Stimulated activated CD8-positive, alpha-beta memory T cell treated with anti-CD3 and anti-CD28 coated beads, Interleukin-15, amount 100 ng/mL, for 4 hours (primary cell): ENCODE measurements around the gene ATP6V0A1.
"Not testable (repeated sequence)": the region's sequence is repeated elsewhere in the genome, so short reads cannot be mapped to it uniquely, and the experiment has no call there.

Experiments used
- DNase-seq, 2 donors: peaks; one replicate each; pipeline ENCODE4 v3.0.0-alpha.2; 2020; ENCODE audit warnings: low read depth in 2 of 2

The ATP6V0A1 gene

DNA sequence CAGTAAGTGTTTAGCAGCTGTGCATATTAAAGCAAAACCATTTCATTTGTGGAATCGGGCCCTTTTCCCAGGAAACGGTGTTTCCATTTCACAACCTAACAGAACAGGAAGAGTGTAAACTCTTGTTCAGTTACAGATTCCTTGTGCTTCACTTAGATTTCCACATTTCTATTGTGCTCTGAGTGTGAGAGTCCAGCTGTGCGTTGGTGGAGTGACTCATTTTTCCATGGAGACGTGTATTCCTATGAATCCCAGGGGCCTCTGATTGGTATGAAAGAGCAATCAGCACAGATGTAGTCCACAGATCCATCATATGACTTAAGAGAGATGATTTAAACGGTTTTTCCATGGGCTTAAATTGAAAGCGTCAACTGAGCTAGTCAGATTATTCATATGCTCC is 22.3 kb upstream of the ATP6V0A1 start:
- no peak for DNase-seq

DNA sequence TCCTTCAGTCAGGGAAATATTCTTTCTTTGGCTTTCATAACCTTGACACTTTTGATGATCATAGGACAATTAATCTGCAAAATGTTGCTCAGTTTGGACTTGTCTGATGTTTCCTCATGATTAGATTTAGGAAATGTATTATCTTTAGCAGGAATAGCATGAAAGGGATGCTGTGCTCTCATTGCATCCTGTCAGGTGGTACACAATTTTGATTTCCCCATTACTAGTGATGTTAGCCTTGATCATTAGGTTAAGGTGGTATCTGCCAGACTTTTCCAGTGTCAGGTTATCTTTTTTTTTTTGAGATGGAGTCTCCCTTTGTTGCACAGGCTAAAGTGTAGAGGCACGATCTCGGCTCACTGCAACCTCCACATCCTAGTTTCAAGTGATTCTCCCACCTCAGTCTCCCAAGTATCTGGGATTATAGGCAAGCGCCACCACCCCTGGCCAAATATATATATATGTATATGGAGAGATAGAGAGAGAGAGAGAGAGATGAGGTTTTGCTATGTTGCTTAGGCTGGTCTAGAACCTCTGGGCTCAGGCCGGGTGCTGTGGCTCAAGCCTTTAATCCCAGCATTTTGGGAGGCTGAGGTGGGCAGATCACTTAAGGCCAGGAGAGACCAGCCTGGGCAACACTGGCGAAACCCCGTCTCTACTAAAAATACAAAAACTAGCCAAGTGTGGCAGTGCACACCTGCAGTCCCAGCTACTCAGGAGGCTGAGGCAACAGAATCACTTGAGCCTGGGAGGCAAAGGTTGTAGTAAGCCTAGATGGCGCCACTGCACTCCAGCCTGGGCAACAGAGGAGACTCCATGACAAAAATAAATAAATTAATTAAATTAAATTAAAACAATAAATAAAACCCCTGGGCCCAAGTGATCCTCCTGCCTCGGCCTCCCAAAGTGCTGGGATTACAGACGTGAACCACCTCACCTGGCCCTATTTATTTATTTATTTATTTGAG is 19.8 kb upstream of the ATP6V0A1 start:
- no peak for DNase-seq

DNA sequence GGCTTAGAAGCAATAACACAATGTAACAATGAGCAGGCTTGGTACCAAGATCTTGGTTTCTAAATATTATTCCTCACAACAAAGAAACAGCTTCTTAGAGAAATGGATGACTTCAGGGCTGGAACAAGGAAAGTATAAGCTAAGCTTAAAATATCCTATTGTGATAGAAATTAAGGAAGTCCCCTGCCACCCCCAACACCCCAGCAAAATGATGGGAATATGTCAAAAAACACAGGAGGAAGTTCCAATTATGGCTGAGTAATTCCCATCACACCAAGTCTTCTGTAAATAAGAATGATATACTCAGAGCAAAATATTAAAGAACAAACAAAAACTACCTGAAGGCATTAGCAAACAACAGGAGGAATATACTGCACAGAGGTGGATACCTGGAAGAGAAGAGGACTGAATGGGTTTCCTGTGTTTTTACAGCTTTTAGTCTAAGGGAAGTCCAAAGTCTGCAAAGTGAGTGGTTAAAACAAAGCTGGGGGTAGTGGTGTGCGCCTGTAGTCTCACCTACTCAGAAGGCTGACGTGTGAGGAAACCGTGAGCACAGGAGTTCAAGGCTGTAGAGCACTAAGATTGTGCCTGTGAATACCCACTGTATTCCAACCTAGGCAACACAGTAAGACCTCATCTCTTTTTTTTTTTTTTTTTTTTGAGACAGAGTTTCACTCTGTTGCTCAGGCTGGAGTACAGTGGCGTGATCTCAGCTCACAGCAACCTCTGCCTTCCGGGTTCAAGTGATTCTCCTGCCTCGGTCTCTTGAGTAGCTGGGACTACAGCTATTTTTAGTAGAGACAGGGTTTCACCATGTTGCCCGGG is 17.1 kb upstream of the ATP6V0A1 start:
- no peak for DNase-seq

DNA sequence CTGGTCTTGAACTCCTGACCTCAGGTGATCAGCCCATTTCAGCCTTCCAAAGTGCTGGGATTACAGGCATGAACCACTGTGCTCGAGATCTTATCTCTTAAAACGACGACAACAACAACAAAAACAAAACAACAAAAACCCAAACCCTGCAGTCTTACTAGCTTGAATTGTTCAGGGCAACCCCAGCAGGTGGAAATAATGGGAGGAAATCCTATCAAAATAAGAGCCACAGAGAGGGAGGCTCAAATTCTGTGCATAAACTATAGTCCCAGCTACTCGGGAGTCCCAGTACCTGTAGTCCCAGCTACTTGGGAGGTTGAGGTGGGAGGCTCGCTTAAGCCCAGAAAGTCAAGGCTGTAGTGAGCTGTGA is 16.5 kb upstream of the ATP6V0A1 start:
- DNase-seq, result no peak

DNA sequence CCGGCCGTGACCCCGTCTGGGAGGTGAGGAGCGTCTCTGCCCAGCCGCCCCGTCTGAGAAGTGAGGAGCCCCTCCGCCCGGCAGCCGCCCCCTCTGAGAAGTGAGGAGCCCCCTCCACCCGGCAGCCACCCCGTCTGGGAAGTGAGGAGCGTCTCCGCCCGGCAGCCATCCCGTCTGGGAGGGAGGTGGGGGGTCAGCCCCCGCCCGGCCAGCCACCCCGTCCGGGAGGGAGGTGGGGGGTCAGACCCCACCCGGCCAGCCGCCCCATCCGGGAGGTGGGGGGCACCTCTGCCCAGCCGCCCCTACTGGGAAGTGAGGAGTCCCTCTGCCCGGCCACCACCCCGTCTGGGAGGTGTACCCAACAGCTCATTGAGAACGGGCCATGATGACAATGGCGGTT is 9.5 kb upstream of the ATP6V0A1 start:
- not testable (repeated sequence) for DNase-seq

DNA sequence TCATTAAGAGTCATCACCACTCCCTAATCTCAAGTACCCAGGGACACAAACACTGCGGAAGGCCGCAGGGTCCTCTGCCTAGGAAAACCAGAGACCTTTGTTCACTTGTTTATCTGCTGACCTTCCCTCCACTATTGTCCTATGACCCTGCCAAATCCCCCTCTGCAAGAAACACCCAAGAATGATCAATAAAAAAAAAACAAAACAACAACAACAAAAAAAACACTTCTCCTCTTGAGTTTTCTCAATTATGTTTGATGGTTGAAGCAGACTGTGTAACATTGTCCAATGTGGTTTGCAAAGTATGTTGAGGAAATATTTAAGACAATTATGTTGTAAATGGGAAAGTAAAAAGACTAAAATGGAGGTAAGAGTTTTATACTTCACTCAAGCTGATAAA is 8.8 kb upstream of the ATP6V0A1 start:
- DNase-seq, result not testable (repeated sequence)

DNA sequence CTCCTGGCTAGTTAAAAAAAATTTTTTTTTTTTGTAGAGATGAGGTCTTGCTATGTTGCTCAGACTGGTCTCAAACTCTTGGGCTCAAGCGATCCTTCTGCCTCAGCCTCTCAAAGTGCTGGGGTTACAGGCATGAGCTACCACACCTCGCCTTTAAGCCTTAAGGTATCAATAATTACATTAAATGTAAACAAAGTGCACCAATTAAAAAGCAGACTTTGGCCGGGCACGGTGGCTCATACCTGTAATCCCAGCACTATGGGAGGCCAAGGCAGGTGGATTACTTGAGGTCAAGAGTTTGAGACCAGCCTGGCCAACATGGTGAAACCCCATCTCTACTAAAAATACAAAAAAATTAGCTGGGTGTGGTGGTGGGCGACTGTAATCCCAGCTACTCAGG is 7.4 kb upstream of the ATP6V0A1 start:
- not testable (repeated sequence) for DNase-seq

DNA sequence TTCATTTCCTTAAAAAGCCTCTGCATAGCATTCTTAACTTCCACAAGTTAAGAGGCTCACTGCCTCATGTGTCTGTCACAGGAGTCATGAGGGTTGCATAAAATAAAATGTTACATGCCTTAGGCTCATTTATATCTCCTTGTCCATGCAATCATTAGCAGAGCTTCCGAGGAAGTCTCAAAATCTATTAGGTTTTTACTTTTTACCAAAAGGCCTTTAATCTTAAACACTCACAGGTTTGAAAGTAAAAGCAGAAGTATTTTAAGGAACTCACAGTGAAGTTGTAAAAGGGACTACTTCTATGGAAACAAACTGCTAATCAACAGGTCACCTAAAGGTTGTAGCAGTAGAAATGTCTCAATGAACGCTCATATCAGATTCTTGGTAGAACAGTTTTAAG is 5.2 kb upstream of the ATP6V0A1 start:
- no peak for DNase-seq

DNA sequence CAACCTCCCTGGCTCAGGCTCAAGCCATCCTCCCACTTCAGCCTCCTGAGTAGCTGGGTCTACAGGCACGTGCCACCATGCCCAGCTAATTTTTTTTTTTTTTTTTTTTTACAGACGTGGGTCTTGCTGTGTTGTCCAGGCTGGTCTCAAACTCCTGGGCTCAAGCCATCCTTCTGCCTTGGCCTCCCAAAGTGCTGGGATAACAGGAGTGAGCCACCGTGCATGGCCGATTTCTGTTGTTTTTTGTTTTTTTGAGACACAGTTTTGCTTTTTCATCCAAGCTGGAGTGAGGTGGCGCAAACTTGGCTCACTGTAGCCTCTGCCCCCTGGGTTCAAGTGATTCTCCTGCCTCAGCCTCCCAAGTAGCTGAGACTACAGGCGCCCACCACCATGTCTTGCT is 3.7 kb upstream of the ATP6V0A1 start:
- DNase-seq, result not testable (repeated sequence)

DNA sequence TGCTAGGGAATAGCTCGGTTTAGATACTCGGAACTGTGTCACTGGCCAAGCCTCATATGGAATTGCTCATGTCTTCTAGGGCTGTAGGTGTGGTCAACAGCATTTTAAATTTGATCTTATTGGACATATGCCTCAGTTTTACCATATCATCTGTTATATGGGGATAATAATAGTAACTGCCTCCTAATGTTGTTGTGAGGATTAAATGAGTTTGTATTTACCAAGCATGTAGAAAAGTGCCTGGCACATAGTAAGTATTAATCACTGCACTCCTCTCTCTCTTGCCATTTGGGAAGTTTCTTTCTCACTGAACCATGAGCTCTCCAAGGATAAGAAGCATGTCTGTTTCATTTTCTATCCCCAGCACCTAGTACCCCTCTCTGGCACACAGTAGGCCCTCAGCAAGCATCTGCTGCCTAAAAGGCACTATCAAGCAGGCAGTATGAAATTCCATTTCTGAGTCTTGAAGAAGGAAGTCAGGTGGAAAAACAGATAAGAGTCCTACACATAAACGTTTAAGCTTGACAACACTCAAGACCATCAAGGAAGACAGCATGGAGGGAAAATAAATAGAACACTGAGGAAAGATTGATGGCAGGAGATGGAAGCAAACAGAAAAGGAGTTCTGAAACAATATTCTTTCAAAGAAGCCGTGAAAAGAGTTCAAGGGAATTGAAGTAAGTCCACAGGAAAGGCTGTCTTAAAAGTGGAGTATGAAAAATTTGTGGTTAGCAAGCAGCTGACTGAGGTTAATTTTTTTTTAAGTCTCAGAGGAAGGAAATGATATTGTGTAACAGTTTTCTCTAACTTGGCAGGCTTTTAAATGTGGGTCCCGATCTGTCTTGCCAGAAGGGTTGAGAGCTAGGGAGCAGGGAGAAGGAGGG is 2.2 kb upstream of the ATP6V0A1 start:
- DNase-seq, result no peak

DNA sequence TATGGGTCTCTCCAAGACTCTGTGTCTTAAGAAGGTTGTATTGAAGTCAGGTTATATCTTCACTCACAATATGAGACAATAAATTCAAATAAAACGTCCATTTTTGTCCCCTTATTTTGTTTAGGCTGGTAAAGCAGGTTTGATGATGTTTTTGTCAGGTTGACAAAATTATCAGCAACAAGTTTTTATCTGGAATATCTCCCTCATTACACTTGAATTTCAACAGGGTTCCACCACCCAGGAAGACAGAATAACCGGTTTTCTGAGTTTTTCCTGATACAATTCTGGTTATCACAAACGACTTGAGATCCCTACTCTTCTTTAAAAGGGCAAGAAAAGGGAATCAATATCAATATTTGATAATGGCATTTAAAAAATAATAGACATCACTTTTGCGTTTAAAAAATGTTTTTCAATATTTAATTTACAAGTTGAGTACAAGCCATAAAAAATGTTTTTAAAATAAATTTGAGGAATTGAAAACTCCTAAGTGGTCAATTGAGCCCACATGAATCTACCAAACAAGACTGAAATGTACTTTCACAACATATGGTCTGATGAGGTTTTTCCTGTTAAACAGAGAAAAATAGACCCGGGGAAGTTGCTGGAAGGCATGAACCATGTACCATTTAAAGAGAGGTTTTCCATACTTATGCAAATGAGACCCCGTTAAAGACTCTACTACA is 1.4 kb upstream of the ATP6V0A1 start:
- DNase-seq, result no peak

DNA sequence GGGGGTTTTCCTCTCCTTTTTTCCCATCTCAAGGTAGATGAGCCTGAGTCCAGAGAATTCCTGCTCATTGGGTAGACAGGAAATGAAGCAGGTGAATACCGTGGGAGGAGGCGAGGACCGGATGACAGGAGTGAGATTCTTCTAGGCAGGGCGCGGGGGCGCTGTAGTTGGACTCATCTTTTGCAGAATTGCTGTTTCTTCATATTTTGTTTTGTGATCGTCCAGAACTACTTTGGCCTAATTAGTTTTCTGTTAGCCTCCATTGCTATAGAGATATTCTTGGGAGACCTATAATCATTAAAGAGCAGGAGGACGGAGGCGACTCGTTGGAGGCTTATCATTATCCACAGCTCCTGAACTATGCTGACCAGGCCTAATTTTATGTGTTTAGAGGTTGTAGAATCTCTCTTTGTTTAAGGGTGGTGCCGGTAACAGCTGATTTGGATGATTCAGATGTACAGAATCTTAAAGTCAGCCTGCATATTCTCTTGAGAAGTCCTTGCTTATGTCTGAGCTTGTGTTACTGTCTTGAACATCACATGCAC is 650 bp downstream of the ATP6V0A1 start:
- no peak for DNase-seq

DNA sequence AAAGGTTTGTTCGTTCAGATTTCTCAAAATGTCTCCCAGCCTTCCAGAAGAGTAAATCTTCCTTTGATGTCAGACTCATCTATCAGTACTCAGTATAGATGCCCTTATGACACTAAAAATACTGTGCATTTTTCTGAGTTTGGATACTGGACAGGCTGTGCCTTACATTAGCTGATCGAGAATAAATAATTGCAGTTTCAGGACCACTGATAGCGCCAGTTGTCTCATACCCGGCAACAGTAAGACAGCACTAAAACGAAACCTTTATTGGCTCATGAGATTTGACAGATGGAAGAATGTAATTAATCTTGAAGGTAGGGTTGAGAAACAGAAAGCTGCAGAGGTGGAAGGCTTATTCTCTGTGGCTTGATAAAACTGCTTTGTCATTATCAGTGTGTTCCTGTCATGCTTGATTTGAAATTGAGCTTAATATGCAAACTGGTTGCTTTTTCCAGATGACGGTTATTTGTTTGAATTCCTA is 1.2 kb downstream of the ATP6V0A1 start:
- no peak for DNase-seq

DNA sequence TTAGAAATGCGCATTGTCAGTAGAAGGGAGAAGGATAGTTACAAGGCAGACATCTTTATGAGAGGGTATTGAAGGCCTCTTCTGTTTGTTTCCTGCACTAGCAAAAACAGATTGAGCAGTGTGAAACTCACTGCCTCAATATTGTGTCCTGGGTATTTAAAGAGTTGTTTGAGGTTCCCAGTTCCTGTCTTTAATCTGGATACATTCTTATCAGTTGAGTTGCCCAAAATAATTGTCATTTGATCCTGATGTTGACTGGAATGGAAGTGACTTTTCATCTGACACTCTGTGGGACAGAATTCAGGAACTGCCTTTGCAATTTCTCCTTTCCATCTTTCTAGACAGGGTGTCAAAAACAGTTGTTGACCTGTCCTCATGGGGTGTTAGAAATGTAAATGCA is 1.7 kb downstream of the ATP6V0A1 start:
- no peak for DNase-seq

DNA sequence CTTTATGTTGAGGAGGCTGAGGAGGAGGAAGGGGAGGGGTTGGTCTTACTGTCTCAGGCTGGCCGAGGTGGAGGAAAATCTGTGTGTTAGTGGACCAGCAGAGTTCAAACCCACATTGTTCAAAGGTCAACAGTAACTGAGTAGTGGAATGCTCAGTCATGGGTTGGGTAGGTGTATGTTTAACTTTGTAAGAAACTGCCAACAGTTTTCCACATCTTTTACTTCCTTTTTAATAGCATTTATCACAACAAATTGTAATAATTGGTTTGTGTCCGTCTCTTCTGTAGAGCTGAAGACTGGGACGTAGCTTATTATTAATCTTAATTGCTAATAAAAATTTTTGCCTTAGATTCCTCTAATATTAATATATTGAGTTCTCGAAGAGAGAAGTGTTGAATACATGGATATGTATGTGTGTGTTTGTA is 5.3 kb downstream of the ATP6V0A1 start:
- DNase-seq, result no peak

DNA sequence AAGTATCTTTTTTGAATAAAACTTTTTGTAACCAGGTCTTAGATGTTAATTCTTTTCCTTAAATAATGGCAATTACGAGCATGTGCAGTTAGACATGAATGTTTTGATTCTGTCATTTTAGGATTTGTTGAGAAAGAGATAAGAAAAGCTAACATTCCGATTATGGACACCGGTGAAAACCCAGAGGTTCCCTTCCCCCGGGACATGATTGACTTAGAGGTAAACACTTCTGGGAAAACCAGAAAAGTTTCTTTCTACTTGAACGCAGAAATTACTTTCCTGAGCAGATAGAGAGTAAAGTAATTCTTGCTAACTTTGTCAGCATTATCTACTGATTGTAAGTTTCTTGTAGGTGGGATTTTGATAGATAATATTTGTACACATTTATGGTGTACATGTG is 9.2 kb downstream of the ATP6V0A1 start:
- DNase-seq, result no peak

DNA sequence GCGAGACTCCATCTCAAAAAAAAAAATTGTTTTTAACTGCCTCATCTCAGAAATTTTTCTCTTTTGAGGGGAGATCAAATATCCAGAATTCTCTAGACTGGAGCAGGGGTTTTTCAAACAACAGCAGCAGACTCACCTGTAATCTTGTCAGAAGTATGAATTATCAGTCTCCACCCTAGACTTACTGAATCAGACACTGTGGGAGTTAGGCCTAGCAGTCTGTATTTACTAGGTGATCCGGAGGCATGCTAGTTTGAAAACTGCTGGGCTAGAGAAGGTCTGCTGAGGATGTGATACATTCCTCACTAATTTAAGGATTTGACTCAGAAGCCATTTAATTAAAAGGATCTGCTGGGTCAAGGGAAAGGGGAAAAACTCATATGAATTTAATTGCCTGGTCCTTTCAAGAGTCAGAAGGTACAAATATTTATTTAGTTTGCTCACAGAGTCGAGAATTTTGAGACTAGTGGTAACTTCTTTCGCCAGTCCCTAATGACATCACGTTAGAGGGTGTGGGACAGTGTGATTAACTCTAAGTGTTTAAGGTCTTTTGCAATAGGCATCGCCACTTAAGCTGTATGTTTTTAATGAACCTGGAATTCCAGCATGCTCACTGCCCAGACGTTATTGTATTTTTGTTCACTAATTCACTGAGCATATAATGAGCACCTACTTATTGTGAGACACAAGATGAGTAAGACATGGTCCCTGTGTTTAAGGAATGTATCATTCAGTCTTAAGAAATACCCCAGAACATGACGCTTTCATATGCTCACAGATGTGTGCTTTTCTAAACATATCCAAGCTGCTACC is 14.2 kb downstream of the ATP6V0A1 start:
- DNase-seq, result no peak

DNA sequence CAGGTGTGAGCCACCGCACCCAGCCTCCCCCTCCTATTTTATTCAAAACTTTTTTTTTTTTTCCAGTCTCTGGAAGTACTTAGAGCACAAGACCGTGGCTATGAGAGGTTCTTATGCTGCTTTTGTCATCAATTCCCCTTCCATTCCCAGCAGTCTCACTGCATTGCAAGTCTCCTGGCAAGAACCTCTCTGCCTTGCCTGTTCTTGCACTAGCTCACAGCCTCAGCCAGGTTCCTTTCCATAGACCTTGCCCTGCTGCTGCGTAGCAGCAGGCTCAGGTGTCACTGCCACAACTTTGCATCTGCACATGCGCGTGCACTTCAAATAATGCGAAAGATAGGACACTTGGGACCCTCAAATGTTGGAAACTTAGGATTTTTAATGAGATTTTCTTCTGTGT is 15.6 kb downstream of the ATP6V0A1 start:
- no peak for DNase-seq

DNA sequence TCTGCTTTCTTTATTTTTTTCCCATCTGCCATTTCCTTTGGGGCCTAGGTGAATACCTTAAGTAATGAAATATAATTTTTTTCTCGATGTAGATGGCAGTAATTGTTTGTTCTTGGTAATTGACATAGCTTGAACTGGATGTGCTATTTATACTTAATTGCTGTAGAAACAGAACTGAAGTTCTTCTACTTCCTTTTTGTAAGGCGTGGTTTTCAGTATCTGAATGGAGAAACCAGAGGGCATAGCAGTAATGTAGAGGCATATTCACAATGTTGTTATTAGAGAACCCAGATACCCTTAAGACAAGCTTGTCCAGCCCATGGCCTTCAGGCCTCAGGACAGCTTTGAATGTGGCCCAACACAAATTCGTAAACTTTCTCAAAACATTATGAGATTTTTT is 16.4 kb downstream of the ATP6V0A1 start:
- no peak for DNase-seq

DNA sequence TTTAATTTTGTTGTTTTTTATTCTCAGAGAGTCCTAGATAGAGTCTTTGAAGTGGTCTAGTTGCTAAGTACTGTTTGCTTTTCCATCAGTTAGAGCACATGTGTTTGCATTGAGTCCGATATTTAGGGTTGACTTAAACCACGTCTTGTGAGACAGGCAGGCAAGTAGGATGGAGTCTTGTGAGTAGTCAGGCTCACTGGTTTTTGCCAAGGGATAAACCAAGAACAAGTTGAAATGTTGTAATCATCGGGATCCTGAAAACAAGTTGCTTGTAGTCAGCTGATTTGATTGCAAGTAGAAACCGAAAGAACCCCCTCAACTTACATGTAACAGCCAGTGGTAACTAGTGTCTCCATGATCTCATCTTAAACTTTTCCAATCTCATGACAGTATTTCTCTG is 17.2 kb downstream of the ATP6V0A1 start:
- no peak for DNase-seq
